Measurements from ENCODE around the gene WDR70. TPM values are rescaled to one million over a fixed set of nuclear protein-coding genes. Genes with fewer than 3 reads are reported as not detected.

Gene WDR70
- total and polyA plus RNA-seq, 4 donors: 4.0 to 17.7 (median 14.5) TPM

GRCh38 chr5:37568893-37569292 is 189.8 kb downstream of the WDR70 start (continued):
- TF ChIP-seq REST (IDR thresholded peaks at IDR 0.05) (no peak), RXRA (IDR thresholded peaks at IDR 0.05) (no peak), YY1 (IDR thresholded peaks at IDR 0.05) (no peak)

GRCh38 chr5:37569466-37569865 is 190.3 kb downstream of the WDR70 start:
- H3K9ac ChIP-seq (ENCODE audit: low read depth in 1 of 2, low read length in 2 of 2): no peak overlapping the region
- WGBS: 91% methylated on average over 2 of the region's 2 CpGs
- no peak for TF ChIP-seq JUND (IDR thresholded peaks at IDR 0.05)
- TF ChIP-seq RXRA (IDR thresholded peaks at IDR 0.05): no peak
- TF ChIP-seq SP1 (IDR thresholded peaks at IDR 0.05): no peak
- no peak for TF ChIP-seq HNF4G (IDR thresholded peaks at IDR 0.05)
- TF ChIP-seq FOXA2 (IDR thresholded peaks at IDR 0.05): no peak
- TF ChIP-seq NR2F2 (IDR thresholded peaks at IDR 0.05): no peak
- no peak for TF ChIP-seq RAD21 (IDR thresholded peaks at IDR 0.05)
- H3K36me3 ChIP-seq (ENCODE audit: control insufficient read depth in 4 of 4, insufficient read depth in 3 of 4, low read depth in 1 of 4, low read length in 3 of 4): no peaks in the 10 kb centered on the region
- H3K9me3 ChIP-seq (ENCODE audit: control insufficient read depth in 4 of 4, low read length in 3 of 4): no peaks in the 10 kb centered on the region
- H3K27ac ChIP-seq (ENCODE audit: low read depth in 1 of 2, low read length in 2 of 2): no peak overlapping the region
- no peaks in the 10 kb centered on the region for H3K4me1 ChIP-seq (ENCODE audit: control insufficient read depth in 4 of 4, insufficient read depth in 4 of 4, low read length in 3 of 4)
- DNase-seq (ENCODE audit: low spot score): no peak
- no peak overlapping the region for H3K4me3 ChIP-seq (ENCODE audit: low read depth in 1 of 3, low read length in 3 of 3)
- no peaks in the 10 kb centered on the region for H3K27me3 ChIP-seq (ENCODE audit: control insufficient read depth in 4 of 4, insufficient read depth in 4 of 4, low read length in 3 of 4)

- H3K27me3 ChIP-seq (ENCODE audit: control insufficient read depth in 4 of 4, insufficient read depth in 4 of 4, low read length in 3 of 4): no peaks in the 10 kb centered on the region
- no peak for DNase-seq (ENCODE audit: low spot score)
- no peaks in the 10 kb centered on the region for H3K9me3 ChIP-seq (ENCODE audit: control insufficient read depth in 4 of 4, low read length in 3 of 4)
- WGBS: 94% methylated on average over 1 of the region's 1 CpG
- H3K4me3 ChIP-seq (ENCODE audit: low read depth in 1 of 3, low read length in 3 of 3): no peak overlapping the region
- no peak overlapping the region for H3K27ac ChIP-seq (ENCODE audit: low read depth in 1 of 2, low read length in 2 of 2)
- H3K9ac ChIP-seq (ENCODE audit: low read depth in 1 of 2, low read length in 2 of 2): no peak overlapping the region
- TF ChIP-seq HNF4A (conservative IDR thresholded peaks at IDR 0.05): no peak
- TF ChIP-seq RXRA (IDR thresholded peaks at IDR 0.05): no peak
- H3K36me3 ChIP-seq (ENCODE audit: control insufficient read depth in 4 of 4, insufficient read depth in 3 of 4, low read depth in 1 of 4, low read length in 3 of 4): no peaks in the 10 kb centered on the region
- no peaks in the 10 kb centered on the region for H3K4me1 ChIP-seq (ENCODE audit: control insufficient read depth in 4 of 4, insufficient read depth in 4 of 4, low read length in 3 of 4)
Observed at GRCh38 chr5:37570597-37570996, 191.5 kb downstream of the WDR70 start.

GRCh38 chr5:37571985-37572384 is 192.9 kb downstream of the WDR70 start:
- Histone ChIP-seq H3K9ac (ENCODE audit: low read depth in 1 of 2, low read length in 2 of 2) (no peak overlapping the region), H3K27me3 (ENCODE audit: control insufficient read depth in 4 of 4, insufficient read depth in 4 of 4, low read length in 3 of 4) (no peaks in the 10 kb centered on the region), H3K27ac (ENCODE audit: low read depth in 1 of 2, low read length in 2 of 2) (no peak overlapping the region), H3K4me1 (ENCODE audit: control insufficient read depth in 4 of 4, insufficient read depth in 4 of 4, low read length in 3 of 4) (peaks cover 0 to 2% (median 0%) of the 10 kb centered on the region in 4 donors), H3K9me3 (ENCODE audit: control insufficient read depth in 4 of 4, low read length in 3 of 4) (no peaks in the 10 kb centered on the region), H3K36me3 (ENCODE audit: control insufficient read depth in 4 of 4, insufficient read depth in 3 of 4, low read depth in 1 of 4, low read length in 3 of 4) (no peaks in the 10 kb centered on the region), H3K4me3 (ENCODE audit: low read depth in 1 of 3, low read length in 3 of 3) (no peak overlapping the region)
- DNase-seq (ENCODE audit: low spot score): no peak
- TF ChIP-seq HNF4A (conservative IDR thresholded peaks at IDR 0.05): no peak
- 87% methylated on average over 2 of the region's 2 CpGs for WGBS

Data from liver (tissue), 9 donors.